GM12878 (cell line): Measurements from ENCODE around the gene VEZF1. TPM values are rescaled to one million over a fixed set of nuclear protein-coding genes. Genes with fewer than 3 reads are reported as not detected.

Experiments used
- E2F8 ChIP-seq: fragments of 450-650 bp; IDR thresholded peaks from 2 replicates; pipeline ENCODE4 v1.6.1; 2018; ENCODE audit warnings: mild to moderate bottlenecking, low read depth, moderate library complexity; ENCODE audit not compliant: partially characterized antibody
- FOS ChIP-seq: IDR thresholded peaks from 3 replicates; pipeline ENCODE4 v1.6.1; 2011; ENCODE audit warnings: borderline replicate concordance; ENCODE audit not compliant: insufficient read length; ENCODE audit errors: extremely low read depth
- HCFC1 ChIP-seq: fragments of 150-350 bp; IDR thresholded peaks from 2 replicates; pipeline ENCODE4 v1.6.1; 2014; ENCODE audit warnings: low read length
- IRF3 ChIP-seq: fragments of 450-650 bp; IDR thresholded peaks from 2 replicates; pipeline ENCODE4 v1.6.1; 2014; ENCODE audit warnings: mild to moderate bottlenecking
- MYB ChIP-seq: fragments of 150-350 bp; IDR thresholded peaks from 2 replicates; pipeline ENCODE4 v1.6.1; 2014; ENCODE audit warnings: mild to moderate bottlenecking, low read depth, low read length, borderline replicate concordance
- PML ChIP-seq: IDR thresholded peaks from 2 replicates; pipeline ENCODE4 v1.6.1; 2012; ENCODE audit warnings: low read length, inconsistent platforms
- RAD21 ChIP-seq: IDR thresholded peaks from 2 replicates; pipeline ENCODE4 v1.6.1; 2011; ENCODE audit warnings: mild to moderate bottlenecking, low read depth, low read length, moderate library complexity; ENCODE audit not compliant: insufficient read depth
- SMARCA5 ChIP-seq: fragments of 450-650 bp; IDR thresholded peaks from 2 replicates; pipeline ENCODE4 v1.6.1; 2017; ENCODE audit warnings: mild to moderate bottlenecking
- TCF12 ChIP-seq: IDR thresholded peaks from 2 replicates; pipeline ENCODE4 v1.6.1; 2011; ENCODE audit warnings: low read depth, mild to moderate bottlenecking, low read length
- ZNF687 ChIP-seq: fragments of 450-650 bp; IDR thresholded peaks from 2 replicates; pipeline ENCODE4 v1.6.1; 2017; ENCODE audit warnings: mild to moderate bottlenecking, moderate library complexity
- polyA plus RNA-seq, 11 experiments: library from polyadenylated mRNA; depleted of rRNA in 4 of 11; unstranded in 6 of 11; stranded (reverse) in 5 of 11; fragments of >200 nt; fragmentation: Nextera tagmentation in 4 of 11; fragmentation: Illumina TruSeq in 1 of 11; extraction: Ambion mirVana in 4 of 11; extraction: Trizol in 1 of 11; gene quantifications; 1 replicate in 1 of 11; 2 replicates in 10 of 11; pipeline versions ENCODE4 v1.2.1 to v1.2.3, GENCODE V29; 2011 to 2016; ENCODE audit warnings: inconsistent platforms in 2 of 11, missing spikeins in 2 of 11, low read depth in 1 of 11
- total RNA-seq, 4 experiments: library from RNA; depleted of rRNA in 3 of 4; stranded (reverse); fragments of >200 nt in 3 of 4; fragmentation: Illumina TruSeq in 1 of 4; extraction: Trizol in 1 of 4; gene quantifications; 2 replicates each; pipeline versions ENCODE4 v1.2.1 to v1.2.3, GENCODE V29; 2013 to 2021

Gene VEZF1
- total and polyA plus RNA-seq, 10 of the 15 experiments (the other 5 are each of a cell fraction or from before 2014, with no cell fraction given) = 9.5 to 28.2 (median 20.3) TPM

DNA sequence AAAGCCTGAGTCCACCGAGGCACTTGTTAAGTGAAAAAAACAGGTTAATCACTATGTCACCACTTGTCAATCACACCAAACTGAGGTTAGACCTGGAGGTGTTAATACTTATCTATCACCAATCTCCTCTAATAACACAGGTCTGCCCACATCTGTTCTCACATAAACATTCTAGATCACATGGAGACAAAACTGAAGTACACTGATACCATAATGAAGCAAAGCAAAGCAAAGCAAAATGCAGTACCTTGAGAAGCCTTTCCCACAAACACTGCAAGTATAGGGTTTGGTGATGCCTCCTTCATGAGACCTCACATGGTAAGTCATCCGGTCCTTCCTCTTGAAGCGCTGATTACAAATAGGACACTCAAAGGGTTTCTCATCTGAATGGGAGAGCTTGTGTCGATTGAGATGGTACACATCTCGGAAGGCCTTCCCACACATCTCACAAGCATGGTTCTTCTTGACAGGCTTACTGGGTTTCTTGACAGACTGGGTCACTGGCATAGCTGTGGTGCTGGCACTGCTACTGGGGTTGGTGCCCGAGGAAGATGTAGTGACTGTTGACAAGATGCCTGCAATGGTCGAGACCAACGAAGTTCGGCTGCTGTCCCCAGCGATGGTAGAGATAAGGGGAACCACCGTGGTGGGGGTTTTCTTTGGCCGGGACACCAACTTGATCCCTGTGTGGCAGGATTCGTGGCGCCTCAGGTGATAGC lies 5.4 kb downstream of the VEZF1 start (continued):
- TF ChIP-seq E2F8 = no peak
- no peak for TF ChIP-seq TCF12
- TF ChIP-seq HCFC1 = no peak
- no peak for TF ChIP-seq FOS
- TF ChIP-seq RAD21 = no peak
- no peak for TF ChIP-seq MYB
- no peak for TF ChIP-seq IRF3
- no peak for TF ChIP-seq SMARCA5
- no peak for TF ChIP-seq ZNF687
- no peak for TF ChIP-seq PML
